RWPE1 (cell line): Measurements from ENCODE around the gene CTH.
"Not testable (repeated sequence)": the region's sequence is repeated elsewhere in the genome, so short reads cannot be mapped to it uniquely, and the experiment has no call there.

Experiments
- CTCF ChIA-PET: fragments of 350-600 bp; sonication (Branson Sonifier 250); formaldehyde crosslinking; extraction: SDS; loops from one replicate; lab custom pipeline; 2021; lab: Yijun Ruan, JAX
- POLR2A ChIA-PET: fragments of 400-600 bp; formaldehyde crosslinking; extraction: SDS; loops from one replicate; lab custom pipeline; 2020; ENCODE audit warnings: antibody characterized with exemption; ENCODE audit not compliant: low non-redundant PET; lab: Yijun Ruan, JAX
- DNase-seq: peaks from one replicate; pipeline ENCODE4 v3.0.0; 2012; ENCODE audit warnings: low spot score
- H3K27ac ChIP-seq: fragments of 450-650 bp; 2 replicates; pipeline ENCODE4 v1.5.1; 2017
- TF ChIP-seq, protein P1 (sequence below): fragments of 450-650 bp; conservative IDR thresholded peaks from 2 replicates; pipeline ENCODE4 v1.5.1; 2017; ENCODE audit warnings: low read depth, mild to moderate bottlenecking

Gene CTH

GRCh38 chr1:70462611-70463010 lies 51.5 kb downstream of the CTH start:
- DNase-seq = no peak
- no peak overlapping the region for H3K27ac ChIP-seq
- TF ChIP-seq, protein P1, sequence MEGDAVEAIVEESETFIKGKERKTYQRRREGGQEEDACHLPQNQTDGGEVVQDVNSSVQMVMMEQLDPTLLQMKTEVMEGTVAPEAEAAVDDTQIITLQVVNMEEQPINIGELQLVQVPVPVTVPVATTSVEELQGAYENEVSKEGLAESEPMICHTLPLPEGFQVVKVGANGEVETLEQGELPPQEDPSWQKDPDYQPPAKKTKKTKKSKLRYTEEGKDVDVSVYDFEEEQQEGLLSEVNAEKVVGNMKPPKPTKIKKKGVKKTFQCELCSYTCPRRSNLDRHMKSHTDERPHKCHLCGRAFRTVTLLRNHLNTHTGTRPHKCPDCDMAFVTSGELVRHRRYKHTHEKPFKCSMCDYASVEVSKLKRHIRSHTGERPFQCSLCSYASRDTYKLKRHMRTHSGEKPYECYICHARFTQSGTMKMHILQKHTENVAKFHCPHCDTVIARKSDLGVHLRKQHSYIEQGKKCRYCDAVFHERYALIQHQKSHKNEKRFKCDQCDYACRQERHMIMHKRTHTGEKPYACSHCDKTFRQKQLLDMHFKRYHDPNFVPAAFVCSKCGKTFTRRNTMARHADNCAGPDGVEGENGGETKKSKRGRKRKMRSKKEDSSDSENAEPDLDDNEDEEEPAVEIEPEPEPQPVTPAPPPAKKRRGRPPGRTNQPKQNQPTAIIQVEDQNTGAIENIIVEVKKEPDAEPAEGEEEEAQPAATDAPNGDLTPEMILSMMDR = no peak
- CTCF ChIA-PET = interaction anchor here (0.6 kb wide), 1 partner anchor 147 kb away, joined by 3 read pairs; no protein-coding TSS in a partner anchor
- POLR2A ChIA-PET = no interaction called here

DNA sequence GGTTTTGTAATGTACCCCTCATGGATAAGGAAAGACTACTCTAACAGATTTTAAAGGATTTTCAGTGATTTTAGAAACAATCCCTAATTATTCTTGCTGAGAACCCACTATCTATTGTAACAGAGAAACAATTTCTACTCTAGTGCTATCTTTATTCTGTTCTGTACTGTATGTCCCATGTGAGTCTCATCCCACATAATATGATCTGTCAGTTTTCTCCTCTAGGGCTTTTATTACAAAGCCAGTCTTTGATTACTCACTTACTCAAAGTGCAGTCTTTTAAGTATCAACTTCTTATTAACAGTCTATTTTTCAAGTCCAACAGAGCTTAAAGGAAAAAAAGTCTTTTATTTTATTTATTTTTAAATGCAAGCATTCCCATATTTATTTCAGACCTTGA lies 54.8 kb downstream of the CTH start:
- H3K27ac ChIP-seq = no peak overlapping the region
- no peak for DNase-seq
- ChIA-PET POLR2A (no interaction called here), CTCF (no interaction called here)
- TF ChIP-seq, protein P1 = no peak

GRCh38 chr1:70467531-70467930 lies 56.5 kb downstream of the CTH start:
- CTCF ChIA-PET = interaction anchor here (0.7 kb wide), 1 partner anchor 712 kb away, joined by 3 read pairs; no protein-coding TSS in a partner anchor
- TF ChIP-seq, protein P1 = no peak
- no peak overlapping the region for H3K27ac ChIP-seq
- DNase-seq = no peak
- POLR2A ChIA-PET = no interaction called here

DNA sequence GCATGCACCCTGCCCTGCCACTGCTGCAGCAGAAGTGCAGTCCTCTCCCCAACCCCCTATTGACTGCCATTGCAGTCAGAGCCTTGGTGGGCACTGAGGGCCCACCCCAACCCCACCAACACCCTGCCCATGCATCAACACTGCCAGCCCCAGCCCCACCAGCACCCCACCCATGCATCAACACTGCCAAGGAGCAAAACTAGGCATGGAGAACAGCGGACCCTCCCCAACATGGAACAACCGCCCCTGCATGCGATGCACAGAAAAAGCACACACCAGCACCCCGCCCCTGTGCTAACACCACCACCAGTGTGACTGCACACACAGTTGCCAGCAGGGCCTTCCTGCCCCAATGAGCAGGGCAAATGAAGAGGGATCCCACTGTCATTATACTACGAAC lies 57.1 kb downstream of the CTH start:
- no peak for DNase-seq
- ChIA-PET CTCF (interaction anchor here (0.7 kb wide), 1 partner anchor 713 kb away, joined by 3 read pairs; no protein-coding TSS in a partner anchor), POLR2A (no interaction called here)
- no peak overlapping the region for H3K27ac ChIP-seq
- TF ChIP-seq, protein P1 = no peak

DNA sequence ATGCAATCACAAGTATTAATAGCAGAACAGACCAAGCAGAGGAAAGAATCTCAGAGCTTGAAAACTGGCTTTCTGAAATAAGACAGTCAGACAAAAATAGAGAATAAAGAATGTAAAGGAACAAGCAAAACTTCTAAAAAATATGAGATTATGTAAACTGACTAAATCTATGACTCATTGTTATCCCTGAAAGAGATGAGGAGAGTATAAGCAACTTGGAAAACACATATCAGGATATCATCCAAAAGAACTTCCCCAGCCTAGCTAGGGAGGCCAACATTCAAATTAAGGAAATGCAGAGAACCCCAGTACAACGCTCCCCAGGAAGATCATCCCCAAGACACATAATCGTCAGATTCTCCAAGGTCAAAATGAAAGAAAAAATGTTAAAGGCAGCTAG lies 58.1 kb downstream of the CTH start:
- CTCF ChIA-PET, DNase-seq, H3K27ac ChIP-seq: not testable (repeated sequence)
- POLR2A ChIA-PET = interaction anchor here (0.6 kb wide), 1 partner anchor 58 kb away, joined by 3 read pairs; the partner anchor contains the start of gene CTH

GRCh38 chr1:70475023-70475422 lies 64.0 kb downstream of the CTH start:
- ChIA-PET POLR2A (no interaction called here), CTCF (no interaction called here)
- H3K27ac ChIP-seq = no peak overlapping the region
- DNase-seq = no peak
- TF ChIP-seq, protein P1 = no peak

GRCh38 chr1:70477090-70477489 lies 66.0 kb downstream of the CTH start:
- no peak for DNase-seq
- TF ChIP-seq, protein P1 = no peak
- ChIA-PET POLR2A (no interaction called here), CTCF (interaction anchor here (0.6 kb wide), 1 partner anchor 199 kb away, joined by 3 read pairs; no protein-coding TSS in a partner anchor)
- H3K27ac ChIP-seq = no peak overlapping the region

DNA sequence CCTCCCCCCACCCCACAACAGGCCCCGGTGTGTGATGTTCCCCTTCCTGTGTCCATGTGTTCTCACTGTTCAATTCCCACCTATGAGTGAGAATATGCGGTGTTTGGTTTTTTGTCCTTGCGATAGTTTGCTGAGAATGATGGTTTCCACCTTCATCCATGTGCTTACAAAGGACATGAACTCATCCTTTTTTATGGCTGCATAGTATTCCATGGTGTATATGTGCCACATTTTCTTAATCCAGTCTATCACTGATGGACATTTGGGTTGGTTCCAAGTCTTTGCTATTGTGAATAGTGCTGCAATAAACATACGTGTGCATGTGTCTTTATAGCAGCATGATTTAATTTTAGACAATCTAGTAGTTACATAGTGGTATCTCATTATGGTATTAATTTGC lies 66.8 kb downstream of the CTH start:
- POLR2A ChIA-PET, CTCF ChIA-PET, H3K27ac ChIP-seq, DNase-seq: not testable (repeated sequence)
